ENCODE results near the gene ALPK1.
"Not testable (repeated sequence)": the region's sequence is repeated elsewhere in the genome, so short reads cannot be mapped to it uniquely, and the experiment has no call there.

The ALPK1 gene

GRCh38 chr4:112284662-112285411 is 12.3 kb upstream of the ALPK1 start:
- DNase-seq (ENCODE audit: low spot score): peak; percentile 63

DNA sequence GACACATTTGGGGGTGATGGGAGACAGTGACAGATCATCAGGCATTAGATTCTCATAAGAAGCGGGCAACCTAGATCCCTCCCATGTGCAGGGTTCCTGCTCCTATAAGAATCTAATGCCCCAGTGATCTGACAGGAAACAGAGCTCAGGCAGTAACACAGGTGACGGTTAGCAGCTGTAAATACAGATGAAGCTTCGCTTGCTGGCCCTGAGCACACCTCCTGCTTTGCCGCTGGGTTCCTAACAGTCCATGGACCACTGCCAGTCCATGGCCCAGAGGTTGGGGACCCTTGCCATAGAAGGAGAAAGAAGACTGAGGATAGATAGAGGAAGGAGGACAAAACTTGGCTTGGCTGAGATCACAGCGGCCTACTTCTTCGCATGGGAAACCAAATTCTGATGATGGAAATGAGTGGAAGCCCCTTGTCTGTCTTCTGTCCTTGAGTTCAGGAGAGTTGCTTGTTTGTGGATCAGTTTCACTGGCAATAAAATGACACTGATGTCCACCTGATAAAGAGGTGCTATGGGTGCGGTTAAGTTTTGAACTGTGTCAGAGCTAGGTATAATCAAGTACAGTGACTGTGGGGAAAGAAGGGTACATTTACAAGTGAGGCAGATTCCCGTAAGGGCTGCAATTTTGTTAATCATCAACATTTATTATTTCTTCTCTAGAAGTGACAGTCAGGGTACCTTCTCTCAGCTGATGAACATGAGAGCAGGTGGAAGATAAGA is 9.7 kb upstream of the ALPK1 start:
- DNase-seq (ENCODE audit: low spot score): no peak

GRCh38 chr4:112288455-112288854 is 8.7 kb upstream of the ALPK1 start:
- no peak for DNase-seq (ENCODE audit: low spot score)

- no peak for DNase-seq (ENCODE audit: low spot score)
These were observed 7.5 kb upstream of the ALPK1 start for GRCh38 chr4:112289407-112290253.

GRCh38 chr4:112290341-112290740 is 6.8 kb upstream of the ALPK1 start:
- DNase-seq (ENCODE audit: low spot score): no peak

- no peak for DNase-seq (ENCODE audit: low spot score)
These were observed 2.6 kb downstream of the ALPK1 start for GRCh38 chr4:112299721-112300120.

DNA sequence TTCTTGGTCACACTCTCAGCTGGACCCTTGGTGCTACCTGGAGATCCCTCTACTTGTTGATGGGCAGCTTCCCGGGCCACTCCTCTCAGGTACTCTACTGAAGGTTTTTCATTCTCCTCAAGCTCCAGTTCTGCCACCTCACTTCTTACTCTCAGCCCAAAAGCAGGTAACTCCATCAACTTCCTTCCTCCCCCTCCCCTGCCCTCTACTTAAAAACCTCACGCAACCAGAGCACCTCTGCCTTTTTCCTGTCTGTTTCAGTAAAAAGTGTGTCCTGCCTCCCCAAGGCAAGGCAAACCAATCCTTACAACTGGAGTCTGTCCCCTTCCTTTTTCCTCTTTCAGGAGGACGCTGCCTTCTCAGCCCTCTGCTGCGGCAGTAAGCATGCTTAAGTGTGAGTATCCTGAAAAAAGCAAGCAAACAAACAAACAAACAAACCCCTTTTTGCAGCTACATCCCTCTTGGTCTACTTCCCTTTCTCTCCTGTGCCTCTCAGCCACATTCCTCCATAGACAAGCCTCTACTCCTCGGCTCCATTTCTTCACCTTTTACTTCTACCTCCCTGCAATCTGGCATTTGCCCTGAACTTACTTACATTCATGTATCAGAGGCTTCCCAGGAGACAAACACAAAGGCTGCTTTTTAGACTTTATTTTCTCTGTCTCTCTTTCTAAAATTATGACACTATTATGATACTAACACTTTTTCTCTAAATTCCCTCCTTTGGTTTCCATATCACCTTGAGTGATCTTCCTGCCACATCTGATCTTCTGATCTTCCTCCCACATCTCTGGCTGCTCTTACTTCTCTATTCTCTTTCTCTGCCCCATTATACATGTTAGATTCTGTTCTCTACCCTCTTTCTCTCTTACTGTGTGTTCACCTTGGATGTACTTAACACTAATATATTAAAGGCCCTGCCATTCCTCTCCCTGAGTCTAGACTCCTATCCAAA is 5.4 kb downstream of the ALPK1 start:
- no peak for DNase-seq (ENCODE audit: low spot score)

DNA sequence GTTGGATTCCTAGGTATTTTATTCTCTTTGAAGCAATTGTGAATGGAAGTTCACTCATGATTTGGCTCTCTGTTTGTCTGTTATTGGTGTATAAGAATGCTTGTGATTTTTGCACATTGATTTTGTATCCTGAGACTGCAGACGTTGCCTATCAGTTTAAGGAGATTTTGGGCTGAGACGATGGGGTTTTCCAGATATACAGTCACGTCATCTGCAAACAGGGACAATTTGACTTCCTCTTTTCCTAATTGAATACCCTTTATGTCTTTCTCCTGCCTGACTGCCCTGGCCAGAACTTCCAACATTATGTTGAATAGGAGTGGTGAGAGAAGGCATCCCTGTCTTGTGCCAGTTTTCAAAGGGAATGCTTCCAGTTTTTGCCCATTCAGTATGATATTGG is 8.3 kb downstream of the ALPK1 start:
- DNase-seq (ENCODE audit: low spot score): not testable (repeated sequence)

DNA sequence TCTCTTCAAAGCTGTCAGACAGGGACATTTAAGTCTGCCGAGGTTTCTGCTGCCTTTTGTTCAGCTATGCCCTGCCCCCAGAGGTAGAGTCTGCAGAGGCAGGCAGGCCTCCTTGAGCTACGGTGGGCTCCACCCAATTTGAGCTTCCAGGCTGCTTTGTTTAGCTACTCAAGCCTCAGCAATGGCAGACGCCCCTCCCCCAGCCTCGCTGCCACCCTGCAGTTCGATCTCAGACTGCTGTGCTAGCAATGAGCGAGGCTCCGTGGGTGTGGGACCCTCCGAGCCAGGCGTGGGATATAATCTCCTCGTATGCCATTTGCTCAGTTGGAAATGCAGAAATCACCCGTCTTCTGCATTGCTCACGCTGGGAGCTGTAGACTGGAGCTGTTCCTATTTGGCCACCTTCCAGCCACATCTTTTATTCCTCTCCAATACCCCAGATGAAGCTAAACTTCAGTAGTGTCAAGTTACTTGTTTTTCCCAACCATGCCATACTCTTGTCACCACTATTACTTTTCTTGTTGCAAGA is 12.2 kb downstream of the ALPK1 start:
- peak; percentile 27 for DNase-seq (ENCODE audit: low spot score)

GRCh38 chr4:112311516-112311915 is 14.3 kb downstream of the ALPK1 start:
- DNase-seq (ENCODE audit: low spot score): no peak

GRCh38 chr4:112312610-112313239 is 15.6 kb downstream of the ALPK1 start:
- DNase-seq (ENCODE audit: low spot score): peak; percentile 25

DNA sequence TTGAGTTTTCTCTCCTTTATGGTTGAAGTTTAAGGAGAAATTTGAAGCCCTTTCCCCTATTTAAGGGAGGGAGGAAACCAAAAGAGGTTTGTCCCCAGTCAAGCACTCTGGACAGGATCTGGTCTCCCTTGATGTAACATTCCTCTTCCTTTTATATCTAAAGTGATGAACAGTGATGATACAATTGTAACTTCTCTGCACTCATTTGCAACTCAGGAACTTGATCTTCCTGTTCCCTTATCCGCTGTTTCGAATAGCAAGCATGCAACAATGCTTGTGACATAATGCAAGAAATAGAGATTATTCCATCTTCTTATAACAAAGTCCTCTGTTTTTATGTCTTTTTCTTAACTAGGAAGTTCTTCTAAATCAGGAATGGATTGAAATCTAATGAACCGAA is 18.3 kb downstream of the ALPK1 start:
- no peak for DNase-seq (ENCODE audit: low spot score)

- DNase-seq (ENCODE audit: low spot score): no peak
These were observed 19.2 kb downstream of the ALPK1 start for GRCh38 chr4:112316360-112316759.

- DNase-seq (ENCODE audit: low spot score): no peak
These were observed 21.3 kb downstream of the ALPK1 start for GRCh38 chr4:112318239-112319142.

- peak; percentile 79 for DNase-seq (ENCODE audit: low spot score)
These were observed 24.9 kb downstream of the ALPK1 start for GRCh38 chr4:112321776-112322684.

GRCh38 chr4:112322866-112323265 is 25.7 kb downstream of the ALPK1 start:
- no peak for DNase-seq (ENCODE audit: low spot score)

DNA sequence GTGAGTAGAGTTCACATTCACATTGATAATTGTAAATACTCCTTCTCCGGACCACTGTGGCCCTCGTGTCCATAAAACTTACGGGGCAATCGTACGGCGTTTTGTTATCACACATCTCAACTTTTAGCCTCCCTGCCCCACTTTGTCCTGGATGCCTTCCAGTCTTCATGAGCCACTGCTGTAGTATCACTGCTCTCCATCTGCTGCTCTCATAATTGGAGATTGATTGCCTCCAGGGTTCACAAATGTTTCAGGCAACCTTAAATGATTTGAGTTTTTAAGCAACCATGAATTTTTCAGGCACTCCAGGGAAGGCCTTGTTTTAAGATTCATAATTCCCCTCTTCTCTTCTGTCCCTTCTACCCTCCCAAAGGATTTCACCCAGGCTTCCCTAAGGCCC is 28.4 kb downstream of the ALPK1 start:
- DNase-seq (ENCODE audit: low spot score): no peak

GRCh38 chr4:112327965-112328733 is 31.0 kb downstream of the ALPK1 start:
- peak; percentile 67 for DNase-seq (ENCODE audit: low spot score)
